Measurements from ENCODE around the gene GPC6. TPM values are rescaled to one million over a fixed set of nuclear protein-coding genes. Genes with fewer than 3 reads are reported as not detected.

GPC6 gene
- total and polyA plus RNA-seq, 2 experiments from 2014 or later: 14.4 to 20.8 TPM

DNA sequence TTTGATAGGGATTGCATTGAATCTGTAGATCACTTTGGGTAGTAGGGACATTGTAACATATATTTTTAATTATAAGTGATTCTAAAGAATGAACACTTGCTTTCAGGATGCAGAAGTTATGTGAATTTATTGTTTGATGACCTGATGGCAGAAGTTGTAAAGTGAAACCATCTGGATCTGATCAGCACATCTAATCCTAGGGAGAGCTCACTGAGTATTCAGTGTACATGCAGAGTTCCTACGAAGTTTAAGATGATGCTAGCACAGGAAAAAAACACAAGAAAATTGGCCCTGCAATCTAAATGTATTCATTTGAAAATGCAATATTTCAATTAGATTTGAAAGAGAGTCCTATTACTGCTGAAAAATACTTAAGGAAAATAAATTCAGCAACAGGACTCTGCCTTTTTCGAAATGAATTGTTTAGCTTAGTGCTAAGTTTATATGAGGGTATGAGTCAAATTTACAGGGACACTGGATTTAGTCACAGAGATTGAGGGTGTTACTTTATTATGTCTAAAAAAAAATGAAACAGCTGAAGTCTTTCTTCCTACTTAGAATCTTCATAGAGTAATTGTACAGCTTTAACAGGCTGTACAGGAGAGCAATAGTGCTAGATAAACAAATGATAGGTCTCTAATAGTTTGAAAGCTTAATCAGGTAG lies 867.2 kb downstream of the GPC6 start:
- no peak overlapping the region for H3K27ac ChIP-seq
- no peaks in the 10 kb centered on the region for H3K79me2 ChIP-seq (ENCODE audit: insufficient read depth)
- no peaks in the 10 kb centered on the region for H4K20me1 ChIP-seq (ENCODE audit: insufficient read depth)
- H3F3A ChIP-seq (ENCODE audit: insufficient read depth): peaks cover 8% of the 10 kb centered on the region
- H3K9ac ChIP-seq: no peak overlapping the region
- no peak overlapping the region for H3K4me3 ChIP-seq
- 0 out of 2 replicates have a peak overlapping the region, but pooled peaks have one; percentile 8 for H2AFZ ChIP-seq
- no peaks in the 10 kb centered on the region; the same call in 1 of the 2 replicates for H3K9me2 ChIP-seq (ENCODE audit: insufficient read depth)
- H3K4me2 ChIP-seq (ENCODE audit: unreplicated experiment): no peak overlapping the region
- 11 to 18% methylated on average over 2 of the region's 2 CpGs for WGBS, 2 experiments (ENCODE audit: low coverage in 1 of 2, low lambda C conversion rate in 2 of 2, missing lambda C conversion rate in 2 of 2)
- H3K27me3 ChIP-seq (replicated peaks; ENCODE audit: insufficient read depth): no peaks in the 10 kb centered on the region
- H3K36me3 ChIP-seq (ENCODE audit: low read depth): no peaks in the 10 kb centered on the region
- H3K4me1 ChIP-seq (ENCODE audit: insufficient read depth): no peaks in the 10 kb centered on the region
- TF ChIP-seq EZH2 (IDR thresholded peaks at IDR 0.05; ENCODE audit: insufficient read depth, poor library complexity, severe bottlenecking) (no peak), EZH2phosphoT487 (IDR thresholded peaks at IDR 0.05; ENCODE audit: insufficient read depth, low read depth) (no peak)
- no peaks in the 10 kb centered on the region for H3K9me3 ChIP-seq (ENCODE audit: low read depth)
- in situ Hi-C loops (cut with MboI): no loop called here
- peak; percentile 13 for DNase-seq

DNA sequence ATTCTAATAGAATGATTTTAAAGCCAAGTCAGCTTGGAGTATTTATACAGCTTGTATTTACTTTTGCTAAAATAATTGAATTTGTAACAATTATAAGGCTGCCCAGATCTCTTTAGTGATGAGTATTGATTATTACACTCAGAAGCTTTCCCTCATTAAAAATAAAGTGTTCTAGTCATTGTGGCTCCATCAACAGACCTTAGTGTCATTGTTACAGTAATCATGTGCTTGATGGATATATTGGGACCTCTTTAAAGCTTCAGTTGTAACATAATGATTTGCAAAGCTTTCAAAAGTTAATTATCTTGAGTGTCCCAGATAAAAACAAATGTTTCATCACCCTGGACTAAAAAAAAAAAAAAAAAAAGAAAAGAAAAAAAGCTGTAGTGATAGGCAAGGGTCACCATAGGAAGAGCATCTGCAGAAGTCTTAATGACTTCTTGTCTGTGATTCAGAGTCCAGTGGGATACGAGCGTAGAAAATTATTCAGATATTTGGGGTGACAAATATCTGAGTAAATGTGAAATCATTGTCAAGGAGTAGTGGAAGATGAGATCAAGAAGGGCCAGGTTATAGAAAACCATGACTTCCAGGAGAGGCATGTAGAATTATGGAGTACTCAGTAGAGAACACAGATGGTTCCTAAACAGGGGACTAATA lies 883.2 kb downstream of the GPC6 start:
- Histone ChIP-seq H3K79me2 (ENCODE audit: insufficient read depth) (no peaks in the 10 kb centered on the region), H3K4me2 (ENCODE audit: unreplicated experiment) (no peak overlapping the region), H3F3A (ENCODE audit: insufficient read depth) (peaks cover 15% of the 10 kb centered on the region), H3K4me1 (ENCODE audit: insufficient read depth) (peaks cover 34% of the 10 kb centered on the region), H4K20me1 (ENCODE audit: insufficient read depth) (no peaks in the 10 kb centered on the region), H3K9me2 (ENCODE audit: insufficient read depth) (no peaks in the 10 kb centered on the region), H3K27me3 (replicated peaks; ENCODE audit: insufficient read depth) (no peaks in the 10 kb centered on the region), H3K4me3 (no peak overlapping the region), H3K36me3 (ENCODE audit: low read depth) (no peaks in the 10 kb centered on the region), H2AFZ (no peak overlapping the region), H3K27ac (no peak overlapping the region), H3K9ac (no peak overlapping the region), H3K9me3 (ENCODE audit: low read depth) (no peaks in the 10 kb centered on the region)
- in situ Hi-C loops (cut with MboI): no loop called here
- DNase-seq: peak; percentile 39
- 5 to 12% methylated on average over 2 of the region's 2 CpGs for WGBS, 2 experiments (ENCODE audit: low coverage in 1 of 2, low lambda C conversion rate in 2 of 2, missing lambda C conversion rate in 2 of 2)
- TF ChIP-seq EZH2 (IDR thresholded peaks at IDR 0.05; ENCODE audit: insufficient read depth, poor library complexity, severe bottlenecking) (no peak), EZH2phosphoT487 (IDR thresholded peaks at IDR 0.05; ENCODE audit: insufficient read depth, low read depth) (no peak)

DNA sequence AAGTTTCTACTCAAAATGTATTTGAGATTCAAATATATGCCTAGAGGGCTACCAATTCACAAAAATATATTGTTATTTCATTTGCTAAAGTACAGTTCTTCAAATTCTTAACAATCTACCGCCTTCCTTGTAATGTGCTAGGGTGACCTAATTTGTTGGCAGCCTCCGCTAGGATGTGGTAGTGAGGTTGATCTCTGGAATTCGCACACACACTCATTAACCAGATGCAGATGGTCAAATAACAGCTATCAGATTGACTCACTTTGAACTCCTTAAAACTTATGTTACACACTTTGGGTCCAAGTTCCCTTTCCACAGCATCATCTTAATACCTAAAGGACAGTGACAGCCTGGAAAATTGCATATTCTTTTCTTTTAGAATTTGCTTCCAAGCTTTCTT lies 885.6 kb downstream of the GPC6 start:
- Histone ChIP-seq H3K36me3 (ENCODE audit: low read depth) (no peaks in the 10 kb centered on the region), H3K9me3 (ENCODE audit: low read depth) (no peaks in the 10 kb centered on the region), H3K79me2 (ENCODE audit: insufficient read depth) (no peaks in the 10 kb centered on the region), H3K9me2 (ENCODE audit: insufficient read depth) (no peaks in the 10 kb centered on the region), H3F3A (ENCODE audit: insufficient read depth) (peaks cover 15% of the 10 kb centered on the region), H3K27ac (no peak overlapping the region), H4K20me1 (ENCODE audit: insufficient read depth) (no peaks in the 10 kb centered on the region), H3K4me1 (ENCODE audit: insufficient read depth) (peaks cover 34% of the 10 kb centered on the region), H3K27me3 (replicated peaks; ENCODE audit: insufficient read depth) (no peaks in the 10 kb centered on the region), H3K4me3 (no peak overlapping the region), H2AFZ (no peak overlapping the region), H3K4me2 (ENCODE audit: unreplicated experiment) (peak overlapping the region; percentile 47), H3K9ac (no peak overlapping the region)
- no peak for TF ChIP-seq EZH2 (IDR thresholded peaks at IDR 0.05; ENCODE audit: insufficient read depth, poor library complexity, severe bottlenecking)
- TF ChIP-seq EZH2phosphoT487 (IDR thresholded peaks at IDR 0.05; ENCODE audit: insufficient read depth, low read depth): peak; percentile 91
- peak; percentile 95 for DNase-seq
- in situ Hi-C loops (cut with MboI): no loop called here
- WGBS, 2 experiments (ENCODE audit: low coverage in 1 of 2, low lambda C conversion rate in 2 of 2, missing lambda C conversion rate in 2 of 2): 0% methylated on average over 3 of the region's 3 CpGs

DNA sequence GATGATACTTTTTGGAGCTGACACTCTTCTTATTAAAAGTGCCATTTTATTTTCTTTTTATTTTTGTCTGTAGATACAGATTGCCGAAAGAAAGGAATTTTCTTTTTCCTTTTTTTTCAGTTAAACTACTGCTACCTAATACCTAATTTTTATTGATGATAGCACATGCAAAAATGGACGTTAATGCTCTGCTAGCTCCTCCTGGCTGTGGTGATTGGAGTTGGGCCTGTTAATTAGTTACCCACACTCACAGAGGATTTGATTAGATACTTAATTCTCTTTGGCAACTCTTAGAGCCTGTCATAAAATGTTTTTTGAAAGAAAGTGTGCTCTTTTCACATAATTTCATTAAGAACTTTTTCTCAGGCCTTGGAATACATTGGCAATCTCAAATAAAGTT lies 886.1 kb downstream of the GPC6 start:
- Histone ChIP-seq H3K9ac (no peak overlapping the region), H3K9me3 (ENCODE audit: low read depth) (no peaks in the 10 kb centered on the region), H4K20me1 (ENCODE audit: insufficient read depth) (no peaks in the 10 kb centered on the region), H3K4me1 (ENCODE audit: insufficient read depth) (peaks cover 34% of the 10 kb centered on the region), H3K4me2 (ENCODE audit: unreplicated experiment) (peak overlapping the region; percentile 45), H2AFZ (no peak overlapping the region), H3K27ac (no peak overlapping the region), H3K36me3 (ENCODE audit: low read depth) (no peaks in the 10 kb centered on the region), H3F3A (ENCODE audit: insufficient read depth) (peaks cover 15% of the 10 kb centered on the region), H3K27me3 (replicated peaks; ENCODE audit: insufficient read depth) (no peaks in the 10 kb centered on the region), H3K4me3 (no peak overlapping the region), H3K9me2 (ENCODE audit: insufficient read depth) (no peaks in the 10 kb centered on the region), H3K79me2 (ENCODE audit: insufficient read depth) (no peaks in the 10 kb centered on the region)
- in situ Hi-C loops (cut with MboI): no loop called here
- TF ChIP-seq EZH2 (IDR thresholded peaks at IDR 0.05; ENCODE audit: insufficient read depth, poor library complexity, severe bottlenecking) (no peak), EZH2phosphoT487 (IDR thresholded peaks at IDR 0.05; ENCODE audit: insufficient read depth, low read depth) (no peak)
- WGBS, 2 experiments (ENCODE audit: low coverage in 1 of 2, low lambda C conversion rate in 2 of 2, missing lambda C conversion rate in 2 of 2): 49 to 55% methylated on average over 2 of the region's 2 CpGs
- peak; percentile 10 for DNase-seq

Data from GM23248 (cell line).